Fibroblast of villous mesenchyme (primary cell): Measurements from ENCODE around the gene SPIRE1. TPM values are rescaled to one million over a fixed set of nuclear protein-coding genes. Genes with fewer than 3 reads are reported as not detected.

Experiments
- DNase-seq: peaks from one replicate; pipeline ENCODE4 v3.0.0-alpha.2; 2010; ENCODE audit warnings: low read depth
- H3K4me3 ChIP-seq: 2 replicates; pipeline ENCODE4 v1.5.1; 2011; ENCODE audit warnings: low read depth, mild to moderate bottlenecking, low read length
- CTCF ChIP-seq: IDR thresholded peaks from 2 replicates; pipeline ENCODE4 v1.5.1; 2012; ENCODE audit warnings: low read depth, mild to moderate bottlenecking, low read length; ENCODE audit not compliant: insufficient read depth
- total RNA-seq: library from RNA; depleted of rRNA; stranded (reverse); fragments of >200 nt; gene quantifications from 2 replicates; pipeline ENCODE4 v1.2.3, GENCODE V29; 2012

SPIRE1 gene
- total RNA-seq, 1 donor, result 39.3 TPM

GRCh38 chr18:12432196-12432595, 225.7 kb downstream of the SPIRE1 start:
- no peak for TF ChIP-seq CTCF
- H3K4me3 ChIP-seq, result no peak overlapping the region
- DNase-seq, result no peak

DNA sequence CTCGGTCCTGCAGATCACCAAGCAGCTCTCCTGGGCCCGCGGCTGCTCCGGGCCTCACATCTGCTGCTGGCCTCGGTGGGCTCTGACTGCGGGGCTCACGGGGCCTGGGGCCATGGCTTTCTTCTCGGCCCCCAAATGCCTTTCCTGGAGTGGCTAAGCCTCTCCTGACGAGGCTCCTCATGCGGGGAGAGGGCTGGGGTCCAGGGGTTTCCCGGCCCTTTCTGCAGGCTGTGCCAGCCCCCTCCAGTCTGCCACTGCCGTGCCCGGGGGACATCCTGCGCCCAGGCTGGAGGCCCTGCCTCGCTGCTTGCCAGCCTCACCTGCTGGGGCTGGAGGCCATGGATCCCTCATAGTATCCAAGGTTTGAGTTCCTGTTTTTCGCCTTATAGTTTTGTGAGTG, 226.3 kb downstream of the SPIRE1 start:
- DNase-seq, result no peak
- TF ChIP-seq CTCF, result no peak
- H3K4me3 ChIP-seq, result no peak overlapping the region

DNA sequence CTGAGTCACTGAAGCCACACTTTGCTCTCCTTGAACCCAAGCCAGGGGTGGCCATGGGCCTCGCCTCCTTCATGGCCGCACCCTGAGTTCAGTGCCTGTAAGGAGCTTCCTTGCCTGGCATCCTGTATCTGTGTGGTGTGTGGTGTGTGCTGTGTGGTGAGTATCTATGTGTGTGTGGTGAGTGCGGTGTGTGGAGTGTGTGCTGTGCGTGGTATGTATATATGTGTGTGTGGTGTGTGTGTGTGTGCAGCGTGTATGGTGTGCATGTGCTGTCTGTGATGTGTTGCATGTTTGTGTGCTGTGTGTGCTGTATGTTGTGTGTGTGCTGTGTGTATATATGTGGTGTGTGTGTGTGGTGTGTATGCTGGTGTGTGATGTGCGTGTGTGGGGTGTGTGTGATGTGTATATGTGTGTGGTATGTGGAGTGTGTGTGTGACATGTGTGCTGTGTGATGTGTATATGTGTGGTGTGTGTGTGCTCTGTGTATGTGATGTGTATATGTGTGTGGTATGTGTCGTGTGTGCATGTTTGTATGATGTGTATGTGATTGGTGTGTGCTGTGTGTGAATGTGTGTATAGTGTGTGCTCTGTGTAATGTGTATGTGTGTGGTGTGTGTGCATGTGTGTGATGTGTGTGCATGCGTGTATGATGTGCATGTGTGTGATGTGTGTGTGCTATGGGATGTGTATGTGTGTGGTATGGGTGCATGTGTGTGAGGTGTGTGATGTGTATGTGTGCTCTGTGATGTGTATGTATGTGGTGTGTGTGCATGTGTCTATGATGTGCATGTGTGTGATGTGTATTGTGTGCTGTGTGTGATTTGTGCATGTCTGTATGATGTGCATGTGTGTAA, 227.5 kb downstream of the SPIRE1 start:
- no peak for DNase-seq
- no peak for TF ChIP-seq CTCF
- no peak overlapping the region for H3K4me3 ChIP-seq

GRCh38 chr18:12429556-12429955, 228.4 kb downstream of the SPIRE1 start:
- no peak for TF ChIP-seq CTCF
- DNase-seq, result no peak
- H3K4me3 ChIP-seq, result no peak overlapping the region

- no peak overlapping the region for H3K4me3 ChIP-seq
- TF ChIP-seq CTCF, result no peak
- no peak for DNase-seq
These were observed 229.0 kb downstream of the SPIRE1 start for GRCh38 chr18:12428923-12429322.

GRCh38 chr18:12426924-12427323, 231.0 kb downstream of the SPIRE1 start:
- no peak for DNase-seq
- no peak overlapping the region for H3K4me3 ChIP-seq
- no peak for TF ChIP-seq CTCF

DNA sequence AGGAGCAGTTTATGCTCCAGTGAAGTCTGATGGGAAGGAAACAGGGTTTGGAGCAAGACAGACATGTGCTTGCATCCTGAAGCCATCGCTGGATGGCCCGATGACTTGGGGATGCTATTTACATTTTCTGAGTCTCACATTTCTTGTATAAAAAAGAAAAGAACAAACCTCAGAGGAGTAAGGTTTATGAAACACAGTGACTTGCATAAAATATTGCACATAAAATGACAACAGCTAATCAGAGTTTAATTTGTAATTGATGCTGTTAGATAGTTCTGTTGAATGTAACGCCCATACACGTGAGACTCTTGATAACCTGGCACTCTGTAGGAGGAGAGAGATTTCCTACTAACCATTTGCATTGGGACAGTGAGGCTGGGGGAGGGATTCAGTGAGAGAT, 233.7 kb downstream of the SPIRE1 start:
- no peak for DNase-seq
- no peak overlapping the region for H3K4me3 ChIP-seq
- TF ChIP-seq CTCF, result no peak
